ENCODE measurements around the gene ANTXR1. TPM values are rescaled to one million over a fixed set of nuclear protein-coding genes. Genes with fewer than 3 reads are reported as not detected.
A peak's percentile ranks its signal among the peaks of the same experiment; 100 is the strongest.

The ANTXR1 gene
- total RNA-seq, 1 experiment from 2014 or later = 25.7 TPM

GRCh38 chr2:68971591-68972231, 41.3 kb upstream of the ANTXR1 start:
- no peaks in the 10 kb centered on the region for H4K20me1 ChIP-seq (ENCODE audit: insufficient read depth)
- no peaks in the 10 kb centered on the region for H3K9me3 ChIP-seq (ENCODE audit: control insufficient read depth in 1 of 2, insufficient read depth in 1 of 2, low read depth in 1 of 2, low read length in 2 of 2)
- intact Hi-C loops (cut with micrococcal nuclease) = no loop called here
- H2AFZ ChIP-seq (ENCODE audit: low read depth, low read length, poor library complexity, severe bottlenecking) = peak overlapping the region; percentile 32
- ChIA-PET CTCF (no interaction called here), POLR2A (no interaction called here), RAD21 (ENCODE audit: low non-redundant PET in 1 of 2, low total read pairs in 2 of 2, uncharacterized antibody in 2 of 2, unreplicated experiment in 2 of 2) (no interaction called here)
- no peaks in the 10 kb centered on the region for H3K27me3 ChIP-seq (ENCODE audit: insufficient read depth, low read length)
- peak overlapping the region; percentile 16 for H3K4me2 ChIP-seq (ENCODE audit: low read length)
- H3K36me3 ChIP-seq (ENCODE audit: control insufficient read depth in 1 of 2, insufficient read depth in 2 of 2, low read length in 2 of 2) = no peaks in the 10 kb centered on the region
- no peak overlapping the region for H3K27ac ChIP-seq (ENCODE audit: low read depth, low read length)
- no peak overlapping the region for H3K9ac ChIP-seq (ENCODE audit: low read length)
- no peak overlapping the region for H3K4me3 ChIP-seq (replicated peaks in 1 of 2; ENCODE audit: low read depth in 1 of 2, low read length in 2 of 2)
- no peak for DNase-seq (ENCODE audit: low read depth, low spot score)
- ATAC-seq = peak; percentile 84; the same call in 1 of the 2 replicates
- H3K4me1 ChIP-seq (ENCODE audit: control insufficient read depth in 1 of 2, insufficient read depth in 2 of 2, low read length in 2 of 2) = peaks cover 0 to 14% of the 10 kb centered on the region in 2 experiments; a peak in 2 of 4 replicates
- no peak for TF ChIP-seq MAX (IDR thresholded peaks at IDR 0.05)
- TF ChIP-seq ZFX (IDR thresholded peaks at IDR 0.05) = no peak
- no peaks in the 10 kb centered on the region for H3K79me2 ChIP-seq (ENCODE audit: insufficient read depth, low read length)
- no TSS peak for BruUV-seq (replicated peaks)
- no peaks in the 10 kb centered on the region for H3K9me2 ChIP-seq (ENCODE audit: insufficient read depth)

GRCh38 chr2:68974251-68974650, 38.7 kb upstream of the ANTXR1 start, which contains the start of gene GKN1:
Gene GKN1, plus strand, starts transcription at chr2:68974636. Its CDS starts 42 bp downstream, at chr2:68974678.
- no peak for DNase-seq (ENCODE audit: low read depth, low spot score)
- no peaks in the 10 kb centered on the region for H3K79me2 ChIP-seq (ENCODE audit: insufficient read depth, low read length)
- no peaks in the 10 kb centered on the region for H3K9me2 ChIP-seq (ENCODE audit: insufficient read depth)
- intact Hi-C loops (cut with micrococcal nuclease) = no loop called here
- CTCF ChIA-PET = no interaction called here
- POLR2A ChIA-PET = no interaction called here
- H3K27ac ChIP-seq (ENCODE audit: low read depth, low read length) = no peak within 1 kb of the TSS
- no peak within 1 kb of the TSS for H2AFZ ChIP-seq (ENCODE audit: low read depth, low read length, poor library complexity, severe bottlenecking)
- RAD21 ChIA-PET (ENCODE audit: low non-redundant PET in 1 of 2, low total read pairs in 2 of 2, uncharacterized antibody in 2 of 2, unreplicated experiment in 2 of 2) = no interaction called here
- no peak for TF ChIP-seq POLR2AphosphoS5 (IDR thresholded peaks at IDR 0.05; ENCODE audit: low read depth, low read length)
- no peak for TF ChIP-seq JUND (IDR thresholded peaks at IDR 0.05)
- no peak for TF ChIP-seq ELF1 (IDR thresholded peaks at IDR 0.05; ENCODE audit: borderline replicate concordance, low read depth)
- TF ChIP-seq YY1 (IDR thresholded peaks at IDR 0.05; ENCODE audit: extremely low read depth, insufficient replicate concordance, low read depth, low read length) = no peak
- no peak for TF ChIP-seq ZNF274 (IDR thresholded peaks at IDR 0.05; ENCODE audit: low read depth, low read length)
- no peak for TF ChIP-seq RAD21 (IDR thresholded peaks at IDR 0.05; ENCODE audit: low read depth)
- no peak for TF ChIP-seq EZH2phosphoT487 (IDR thresholded peaks at IDR 0.05; ENCODE audit: borderline replicate concordance)
- no peak for TF ChIP-seq MAX (IDR thresholded peaks at IDR 0.05)
- TF ChIP-seq REST (IDR thresholded peaks at IDR 0.05; ENCODE audit: low read depth) = no peak
- no peak within 1 kb of the TSS for H3K4me2 ChIP-seq (ENCODE audit: low read length)
- no peaks in the 10 kb centered on the region for H3K27me3 ChIP-seq (ENCODE audit: insufficient read depth, low read length)
- BruUV-seq (replicated peaks) = no TSS peak
- H3K9me3 ChIP-seq (ENCODE audit: control insufficient read depth in 1 of 2, insufficient read depth in 1 of 2, low read depth in 1 of 2, low read length in 2 of 2) = no peaks in the 10 kb centered on the region
- no peaks in the 10 kb centered on the region for H3K36me3 ChIP-seq (ENCODE audit: control insufficient read depth in 1 of 2, insufficient read depth in 2 of 2, low read length in 2 of 2)
- no peak within 1 kb of the TSS for H3K4me3 ChIP-seq (replicated peaks in 1 of 2; ENCODE audit: low read depth in 1 of 2, low read length in 2 of 2)
- no peak for ATAC-seq
- no peak within 1 kb of the TSS for H3K9ac ChIP-seq (ENCODE audit: low read length)
- no peaks in the 10 kb centered on the region for H4K20me1 ChIP-seq (ENCODE audit: insufficient read depth)
- H3K4me1 ChIP-seq (ENCODE audit: control insufficient read depth in 1 of 2, insufficient read depth in 2 of 2, low read length in 2 of 2) = peaks cover 0 to 14% of the 10 kb centered on the region in 2 experiments; a peak in 2 of 4 replicates

Data from HCT116 (cell line).